GM20000 (cell line): ENCODE measurements around the gene ANKMY1.
A peak's percentile ranks its signal among the peaks of the same experiment; 100 is the strongest.
"Not testable (repeated sequence)": the region's sequence is repeated elsewhere in the genome, so short reads cannot be mapped to it uniquely, and the experiment has no call there.

Experiments used
- DNase-seq: peaks from one replicate; pipeline ENCODE4 v3.0.0; 2012; ENCODE audit warnings: low spot score
- CTCF ChIP-seq: IDR thresholded peaks from 2 replicates; pipeline ENCODE4 v1.5.1; 2012; ENCODE audit warnings: mild to moderate bottlenecking, control low read depth; ENCODE audit errors: extremely low read depth, missing control alignments

ANKMY1 gene

GRCh38 chr2:240565333-240566202, 7.8 kb upstream of the ANKMY1 start:
- TF ChIP-seq CTCF = no peak
- DNase-seq = peak; percentile 75

DNA sequence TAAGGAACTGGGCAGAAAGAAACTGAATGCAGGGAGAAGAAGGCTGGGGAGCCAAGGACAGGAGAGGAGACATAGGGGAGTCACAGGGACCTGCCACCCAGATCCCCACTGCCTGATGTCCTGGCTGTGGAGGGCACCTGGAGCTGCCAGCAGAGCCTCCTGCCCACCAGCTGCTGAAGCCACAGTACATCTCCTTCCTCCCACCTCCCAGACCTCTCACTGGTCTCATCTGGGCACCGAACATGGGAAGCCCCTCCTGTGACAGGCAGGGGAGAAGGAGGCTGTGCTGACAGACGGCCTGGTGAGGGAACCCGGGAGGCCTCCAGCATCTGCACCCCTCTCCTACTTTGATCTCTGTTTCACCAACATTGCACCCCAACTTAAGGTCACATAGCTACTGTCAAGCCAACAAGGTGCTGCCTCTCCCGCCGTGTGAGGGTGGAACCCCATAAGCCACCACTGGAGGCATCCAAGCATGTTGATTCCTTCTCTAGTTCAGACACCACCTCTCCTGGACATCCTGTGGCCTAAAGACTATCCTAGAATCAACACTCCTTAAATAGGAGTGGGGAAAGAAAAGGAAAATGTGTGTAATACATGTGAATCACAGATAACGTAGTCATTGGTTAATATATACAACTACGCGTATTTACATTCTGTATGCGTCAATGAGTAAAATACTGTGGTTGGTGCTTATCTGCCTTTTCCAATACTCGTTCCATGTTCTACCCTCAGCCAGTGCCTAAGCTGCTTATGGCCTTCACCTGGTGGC, 7.0 kb upstream of the ANKMY1 start:
- TF ChIP-seq CTCF = no peak
- DNase-seq = no peak

GRCh38 chr2:240563951-240564560, 6.3 kb upstream of the ANKMY1 start:
- DNase-seq = no peak
- no peak for TF ChIP-seq CTCF

- not testable (repeated sequence) for DNase-seq
Observed at GRCh38 chr2:240563231-240563630, 5.4 kb upstream of the ANKMY1 start.

DNA sequence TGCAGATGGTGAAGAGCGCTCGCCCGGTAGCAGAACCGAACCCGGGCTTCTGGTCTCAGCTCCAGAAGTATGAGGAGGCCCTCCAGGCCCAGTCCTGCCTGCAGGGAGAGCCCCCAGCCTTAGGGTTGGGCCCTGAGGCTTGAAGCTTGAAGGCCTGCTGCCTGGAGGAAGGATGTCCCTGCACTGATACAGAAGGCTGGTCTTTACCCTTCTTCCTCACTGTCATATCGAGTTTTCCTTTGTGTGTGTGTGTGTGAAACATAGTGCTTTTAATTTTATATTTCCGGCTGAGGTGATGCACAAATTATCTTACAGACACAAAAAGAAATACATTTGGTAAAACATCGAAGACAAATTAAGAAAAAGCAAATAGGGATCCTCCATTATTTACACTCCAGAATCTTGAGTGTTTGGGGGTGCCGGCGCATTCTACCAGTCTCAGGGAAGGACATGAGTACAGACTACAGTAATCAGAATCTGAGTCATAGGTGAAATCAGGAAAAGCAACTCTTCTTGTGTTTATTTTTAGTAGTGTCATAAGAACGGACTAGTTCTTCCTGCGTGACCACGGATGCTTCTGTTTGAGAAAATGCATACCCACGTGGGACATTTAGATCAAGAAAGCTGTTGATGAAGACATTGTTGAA, 3.7 kb upstream of the ANKMY1 start:
- DNase-seq = no peak
- no peak for TF ChIP-seq CTCF

- peak; percentile 98 for DNase-seq
- TF ChIP-seq CTCF = no peak
Observed at GRCh38 chr2:240560480-240561324, 2.9 kb upstream of the ANKMY1 start.

DNA sequence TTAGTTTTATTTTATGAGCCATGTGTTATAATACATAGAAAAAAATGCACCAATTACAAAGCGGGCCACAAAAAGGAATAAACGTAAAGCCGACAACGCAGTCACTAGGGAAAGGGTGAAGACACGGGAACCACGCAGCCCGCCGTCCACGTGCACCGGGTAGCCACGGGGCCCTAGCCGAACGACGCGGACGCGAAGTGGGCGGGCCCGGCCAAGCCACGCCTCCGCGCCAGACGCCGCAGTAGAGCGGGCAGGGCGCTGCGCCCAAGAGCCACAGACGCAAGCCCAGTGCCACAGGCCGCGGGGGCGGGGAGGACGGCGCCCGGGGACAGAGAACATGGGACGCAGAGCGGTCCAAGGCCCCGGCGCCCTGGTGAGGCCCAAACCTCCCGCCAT, 2.3 kb upstream of the ANKMY1 start, which contains the start of gene DUSP28:
Gene DUSP28, plus strand, starts transcription at position 274 of the 396 bp plus-strand sequence. CDS start 328 bp downstream, outside the sequence.
- peak; percentile 96 for DNase-seq
- no peak for TF ChIP-seq CTCF
